Hepatocyte (in vitro differentiated cells): Measurements from ENCODE around the gene TOLLIP.

Source experiments
- CTCF ChIP-seq: fragments of 200-600 bp; sonication (generic); IDR thresholded peaks from 2 replicates; pipeline ENCODE4 v1.5.1; 2016; ENCODE audit warnings: antibody characterized with exemption, mild to moderate bottlenecking; ENCODE audit not compliant: poor library complexity
- EZH2 ChIP-seq: fragments of 200-600 bp; sonication (generic); IDR thresholded peaks from 2 replicates; pipeline ENCODE4 v1.6.1; 2016; ENCODE audit warnings: antibody characterized with exemption, mild to moderate bottlenecking, borderline replicate concordance

- TF ChIP-seq CTCF = no peak
- no peak for TF ChIP-seq EZH2
Measured at GRCh38 chr11:1352696-1353382, 43.4 kb upstream of the TOLLIP start.
